ENCODE data around the gene SPATA33. TPM values are rescaled to one million over a fixed set of nuclear protein-coding genes. Genes with fewer than 3 reads are reported as not detected.

SPATA33 gene
- polyA plus RNA-seq (ENCODE audit: insufficient read length in 4 of 4), result 10 to 100 TPM; 11.7 to 15.5 (median 13.1) TPM

DNA sequence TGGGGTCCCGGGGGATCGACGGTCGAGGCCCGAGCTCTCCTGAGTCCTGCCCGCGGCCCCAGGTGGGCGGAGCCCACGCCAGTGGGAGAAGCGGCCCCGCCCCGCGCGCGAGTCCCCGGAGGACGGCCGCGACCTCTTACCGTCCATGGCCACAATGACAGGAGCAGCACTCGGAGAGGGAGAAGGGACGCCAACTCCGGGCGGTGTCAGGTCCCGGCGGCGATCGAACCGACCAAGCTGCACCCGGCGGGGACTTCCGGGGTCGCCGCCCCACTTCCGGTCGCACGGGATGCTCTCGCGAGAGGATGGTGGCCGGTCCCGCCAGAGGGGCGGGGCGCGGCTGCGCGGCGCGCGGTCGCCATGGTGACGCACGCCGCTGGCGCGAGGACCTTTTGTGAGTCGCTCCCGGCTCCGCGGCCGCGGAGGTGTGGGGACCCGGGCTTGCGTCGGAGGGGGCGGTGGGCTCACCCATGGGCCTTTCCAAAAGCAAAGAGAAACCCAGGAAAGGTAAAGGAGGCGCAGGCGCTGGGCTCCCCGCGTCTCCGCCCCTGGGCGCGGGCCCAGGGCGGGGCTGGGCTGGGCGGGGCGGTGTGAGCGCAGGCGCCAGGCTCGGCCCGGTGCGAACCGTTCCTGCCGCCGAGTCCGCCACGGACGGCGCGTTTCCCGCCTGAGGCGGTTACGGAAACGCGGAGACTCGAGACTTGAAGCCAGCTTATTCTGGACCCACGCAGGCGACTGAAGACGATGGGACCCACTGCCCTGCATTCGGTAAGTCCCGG lies at the start of gene SPATA33, which contains the start of gene CHMP1A:
SPATA33 (plus strand) TSS at position 395 of the 779 bp plus-strand sequence; CDS start at position 471, 76 bp downstream.
CHMP1A (minus strand) TSS at position 267 of the 779 bp plus-strand sequence; CDS start at position 147, 120 bp downstream.
- DNase-seq (ENCODE audit: low read depth in 4 of 4, low spot score in 3 of 4), result peak; percentile 69 to 87 (median 80)

DNA sequence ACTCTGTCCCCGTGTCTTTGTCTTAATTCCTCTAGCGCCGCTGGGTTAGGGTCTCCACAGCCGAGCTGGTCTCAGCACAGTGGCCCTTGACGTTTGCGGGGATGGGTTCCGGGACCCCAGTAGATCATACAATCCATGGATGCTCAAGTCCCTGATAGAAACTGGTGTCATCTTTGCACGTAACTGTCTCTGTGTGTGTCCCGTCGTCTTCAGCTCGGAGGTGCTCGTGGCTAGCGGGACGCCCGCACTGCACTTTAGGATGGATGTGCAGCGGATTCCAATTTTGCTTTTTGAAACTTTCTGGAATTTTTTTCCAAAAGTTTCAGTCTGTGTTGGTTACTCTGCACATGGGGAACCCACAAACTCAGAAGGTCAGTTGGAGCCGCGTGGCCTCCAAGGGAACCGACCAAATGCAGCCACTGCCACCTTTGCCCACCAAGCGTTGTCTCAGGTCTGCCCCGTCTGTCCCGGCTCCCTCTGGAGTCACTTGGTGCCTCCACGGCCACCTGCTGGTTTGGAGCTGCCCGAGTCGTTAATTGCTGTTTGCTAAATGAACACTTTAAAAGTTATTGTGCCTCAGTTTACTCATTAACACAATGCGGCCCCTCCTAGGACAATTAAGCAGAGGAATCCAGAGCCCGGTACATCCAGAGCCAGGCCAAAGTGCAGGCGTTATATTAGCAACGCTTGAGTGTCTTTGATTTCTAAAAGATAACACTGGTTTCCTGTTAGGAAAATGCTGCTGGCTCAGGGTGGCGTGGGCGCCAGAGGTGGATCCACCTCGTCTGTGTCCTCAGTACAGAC lies 49.5 kb upstream of the SPATA33 start:
- no peak for DNase-seq (ENCODE audit: low read depth in 4 of 4, low spot score in 3 of 4)

DNA sequence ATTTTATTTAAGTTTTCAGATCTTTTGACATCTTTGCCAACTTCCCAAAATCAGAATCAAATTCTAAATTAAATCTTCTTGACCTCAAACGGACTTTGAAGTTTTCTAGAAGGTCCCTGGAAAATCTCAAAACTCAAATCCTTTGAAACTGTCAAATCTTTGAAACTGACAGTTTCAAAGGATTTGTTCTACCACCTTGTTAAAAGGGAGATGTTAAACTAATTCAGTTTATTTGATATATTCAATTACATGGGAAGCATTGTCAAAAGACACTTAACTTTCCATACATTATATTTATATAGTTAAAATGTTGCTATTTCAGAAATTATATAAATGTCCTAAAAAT lies 47.6 kb upstream of the SPATA33 start:
- DNase-seq (ENCODE audit: low read depth in 4 of 4, low spot score in 3 of 4), result no peak

DNA sequence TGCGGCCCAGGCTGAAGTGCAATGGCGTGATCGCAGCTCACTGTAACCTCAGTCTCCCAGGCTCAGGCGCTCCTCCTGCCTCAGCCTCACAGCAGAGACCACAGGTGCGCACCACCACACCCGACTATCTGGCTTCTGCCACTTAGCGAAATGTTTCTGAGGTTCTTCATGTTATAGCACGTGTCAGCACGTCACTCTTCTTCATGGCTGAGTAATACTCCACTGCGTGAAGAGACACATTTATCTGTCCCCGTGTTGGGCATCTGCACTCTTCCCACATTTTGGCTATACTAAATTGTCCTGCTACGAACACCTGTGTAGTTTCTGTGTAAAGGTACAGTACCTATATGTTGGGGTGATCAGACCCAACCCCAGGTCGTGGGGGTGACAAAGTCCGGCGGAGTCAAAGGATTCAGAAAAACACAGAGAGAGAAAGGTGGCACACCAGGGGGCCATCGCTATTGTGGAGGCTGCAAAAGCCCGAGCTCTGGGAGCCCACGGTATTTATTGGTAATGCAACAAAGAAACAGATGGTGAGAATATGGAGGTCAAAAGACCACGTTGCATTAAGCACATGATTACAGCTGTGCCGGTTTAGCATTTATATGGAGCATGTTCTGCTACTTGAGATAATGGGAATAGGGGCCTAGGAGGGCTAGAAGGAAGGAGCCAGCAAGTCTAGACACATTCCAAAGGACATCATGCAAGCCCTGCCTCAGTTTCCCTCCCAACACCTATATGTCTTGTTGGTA lies 45.0 kb upstream of the SPATA33 start:
- DNase-seq (ENCODE audit: low read depth in 4 of 4, low spot score in 3 of 4), result no peak

DNA sequence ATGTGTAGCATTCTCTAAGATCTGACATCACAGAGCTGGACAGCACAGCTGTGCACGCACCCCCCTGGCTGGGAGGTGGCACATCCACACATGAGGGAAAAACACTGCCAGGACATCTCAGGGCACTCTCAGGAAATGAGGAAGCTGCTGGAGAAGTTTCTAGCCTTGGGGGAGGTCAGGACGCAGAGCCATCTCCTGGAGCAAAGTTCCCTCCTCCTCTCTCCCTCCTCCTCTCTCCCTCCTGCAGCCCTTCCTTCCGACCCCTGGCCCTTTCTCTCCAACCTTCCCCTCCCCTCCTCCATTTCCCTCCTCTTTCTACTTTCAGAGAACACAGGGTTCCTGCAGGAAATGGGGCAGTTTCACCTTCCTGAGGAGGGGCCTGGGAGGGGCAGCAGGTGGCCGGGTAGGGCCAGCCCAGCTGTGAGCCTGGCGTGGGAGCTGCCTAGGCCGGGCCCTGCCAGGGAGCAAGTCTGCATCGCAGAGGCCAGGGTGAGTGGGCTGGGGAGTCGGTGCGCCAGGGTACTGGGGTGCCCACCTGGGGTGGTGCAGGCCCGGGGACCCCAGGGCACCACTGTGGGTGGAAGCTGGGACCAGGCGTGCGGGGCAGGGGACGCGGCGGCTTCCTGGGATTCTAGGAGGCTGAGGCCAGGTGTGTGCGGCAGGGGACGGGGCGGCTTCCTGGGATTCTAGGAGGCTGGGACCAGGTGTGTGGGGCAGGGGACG lies 44.2 kb upstream of the SPATA33 start, which contains the start of gene DPEP1:
DPEP1 (plus strand) TSS at position 412 of the 723 bp plus-strand sequence. CDS start 16,769 bp downstream, outside the sequence.
- peak in 1 of 4 donors; percentile 40 for DNase-seq (ENCODE audit: low read depth in 4 of 4, low spot score in 3 of 4)

DNA sequence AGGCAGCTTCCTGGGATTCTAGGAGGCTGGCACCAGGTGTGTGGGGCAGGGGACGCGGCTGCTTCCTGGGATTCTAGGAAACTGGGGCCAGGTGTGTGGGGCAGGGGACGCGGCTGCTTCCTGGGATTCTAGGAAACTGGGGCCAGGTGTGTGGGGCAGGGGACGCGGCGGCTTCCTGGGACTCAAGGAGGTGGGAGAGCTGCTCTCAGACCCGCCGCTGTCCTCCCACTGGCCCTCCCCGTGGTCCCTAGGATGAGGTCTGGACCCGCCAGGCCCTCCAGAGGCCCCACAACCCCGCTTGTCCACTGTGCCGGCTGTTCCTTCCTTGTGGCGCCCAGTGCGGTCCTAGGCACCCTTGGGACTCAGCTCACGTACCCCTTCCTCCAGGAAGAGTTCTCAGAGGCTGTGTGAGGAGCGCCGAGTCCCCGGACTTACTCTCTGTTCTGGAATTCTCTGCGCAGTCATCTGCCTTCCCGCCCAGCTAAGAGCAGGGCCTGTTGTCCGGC lies 43.6 kb upstream of the SPATA33 start:
- no peak for DNase-seq (ENCODE audit: low read depth in 4 of 4, low spot score in 3 of 4)

DNA sequence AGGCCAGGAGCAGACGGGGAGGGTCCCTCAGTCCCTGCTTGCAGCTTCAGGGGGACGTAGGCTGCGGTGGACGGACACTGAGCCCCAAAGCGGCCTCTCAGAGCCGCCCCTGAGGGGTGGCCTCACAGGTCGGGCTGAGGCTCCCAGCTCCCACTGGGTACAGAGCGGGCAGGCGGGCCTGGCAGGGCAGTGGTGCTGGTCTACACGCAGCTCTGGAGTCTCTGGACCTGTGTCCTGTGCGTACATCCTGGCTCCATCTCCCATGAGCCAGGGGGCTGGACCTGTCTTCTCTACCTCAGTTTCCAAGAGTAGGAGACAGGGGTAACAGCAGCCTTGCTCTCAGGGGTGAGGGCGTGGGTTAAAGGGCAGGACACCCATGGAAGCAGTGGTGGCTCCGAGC lies 42.5 kb upstream of the SPATA33 start:
- DNase-seq (ENCODE audit: low read depth in 4 of 4, low spot score in 3 of 4), result no peak

DNA sequence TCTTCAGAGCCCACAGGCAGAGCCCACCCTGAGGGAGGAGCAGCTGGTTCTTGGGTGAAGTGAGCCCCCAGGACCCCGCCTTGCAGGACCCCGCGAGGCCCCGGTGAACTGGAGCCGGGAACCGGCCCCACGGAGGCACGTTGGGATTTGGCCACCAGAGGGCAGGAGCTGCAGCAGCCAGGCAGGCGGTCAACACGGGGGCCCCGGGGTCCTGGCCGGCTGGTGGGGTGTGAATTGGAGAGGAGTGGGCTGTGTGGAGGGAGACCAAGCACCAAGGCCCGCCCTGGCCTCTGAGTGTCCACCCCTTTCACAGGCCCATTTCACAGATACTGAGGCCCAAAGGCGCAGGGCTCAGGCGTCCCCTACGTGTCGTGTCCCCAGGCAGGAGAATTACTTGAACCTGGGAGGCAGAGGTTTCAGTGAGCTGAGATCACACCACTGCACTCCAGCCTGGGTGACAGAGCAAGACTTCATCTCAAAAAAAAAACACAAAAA lies 42.0 kb upstream of the SPATA33 start:
- DNase-seq (ENCODE audit: low read depth in 4 of 4, low spot score in 3 of 4), result no peak

DNA sequence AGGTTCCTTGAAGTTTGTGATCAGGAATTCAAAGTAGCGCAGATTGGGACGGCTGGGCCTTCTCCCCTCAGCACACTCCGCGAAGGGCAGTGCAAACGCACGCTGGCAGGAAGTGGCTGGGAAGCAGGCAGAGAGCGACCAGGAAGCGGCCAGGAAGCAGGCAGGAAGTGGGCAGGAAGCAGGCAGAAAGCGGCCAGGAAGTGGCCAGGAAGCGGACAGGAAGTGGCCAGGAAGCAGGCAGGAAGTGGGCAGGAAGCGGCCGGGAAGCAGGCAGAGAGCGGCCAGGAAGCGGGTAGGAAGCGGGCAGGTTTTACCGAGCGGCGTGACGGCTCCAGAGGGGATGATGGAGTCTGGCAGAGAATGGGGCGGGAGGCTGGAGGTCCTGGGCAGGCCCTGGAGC lies 41.0 kb upstream of the SPATA33 start:
- no peak for DNase-seq (ENCODE audit: low read depth in 4 of 4, low spot score in 3 of 4)

DNA sequence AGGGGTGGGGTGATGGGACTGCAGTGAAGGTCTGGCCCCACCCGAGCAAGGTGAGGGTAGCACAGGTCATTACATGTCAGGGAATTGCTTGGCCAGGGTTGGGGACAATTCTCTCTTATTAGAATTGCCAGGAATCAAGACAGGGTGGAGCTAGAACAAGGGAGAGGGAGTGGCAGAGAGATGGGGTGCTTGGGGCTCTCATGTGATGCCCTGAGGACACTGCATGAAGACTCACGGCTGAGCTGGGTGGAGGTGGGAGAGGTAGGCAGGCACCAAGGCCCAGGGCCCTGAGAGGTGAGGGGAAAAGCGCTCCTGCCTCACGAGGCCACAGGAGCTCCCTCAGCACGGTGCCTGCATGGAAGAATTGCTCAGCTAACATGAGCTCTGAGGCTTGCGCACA lies 40.6 kb upstream of the SPATA33 start:
- DNase-seq (ENCODE audit: low read depth in 4 of 4, low spot score in 3 of 4), result no peak

DNA sequence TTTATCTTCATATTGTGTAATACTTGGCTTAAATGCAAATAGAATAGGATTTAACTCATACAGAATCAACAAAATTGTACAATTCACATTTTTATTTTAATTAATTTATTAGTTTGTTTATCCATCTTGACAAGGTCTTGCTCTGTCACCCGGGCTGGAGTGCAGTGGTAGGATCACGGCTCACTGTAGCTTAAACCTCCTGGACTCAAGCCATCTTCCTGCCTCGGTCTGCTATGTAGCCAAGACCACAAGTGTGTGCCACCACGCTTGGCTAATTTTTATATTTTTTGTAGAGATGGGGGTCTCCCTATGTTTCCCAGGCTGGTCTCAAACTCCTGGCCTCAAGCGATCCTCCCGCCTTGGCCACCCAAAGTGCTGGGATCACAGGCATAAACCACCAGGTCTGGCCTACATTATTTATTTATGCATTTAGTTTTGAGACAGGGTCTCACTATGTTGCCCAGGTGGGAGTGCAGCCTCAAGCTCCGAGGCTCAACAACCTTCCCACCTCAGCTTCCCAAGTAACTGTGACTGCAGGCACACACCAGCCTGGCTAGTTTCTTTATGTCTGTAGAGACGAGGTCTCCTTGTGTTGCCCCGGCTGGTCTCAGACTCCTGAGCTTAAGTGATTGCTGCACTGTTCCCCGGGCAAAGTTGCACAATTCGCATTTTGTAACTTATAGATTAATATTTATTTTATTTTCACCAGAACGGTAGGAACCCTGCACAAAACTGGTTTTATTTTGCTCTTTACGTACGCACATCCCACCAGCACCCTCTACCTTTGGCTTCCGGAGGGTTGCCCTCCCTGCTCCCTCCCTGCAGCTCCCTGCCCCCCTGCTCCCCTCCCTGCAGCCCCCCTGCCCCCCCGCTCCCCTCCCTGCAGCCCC lies 39.3 kb upstream of the SPATA33 start:
- DNase-seq (ENCODE audit: low read depth in 4 of 4, low spot score in 3 of 4), result no peak

DNA sequence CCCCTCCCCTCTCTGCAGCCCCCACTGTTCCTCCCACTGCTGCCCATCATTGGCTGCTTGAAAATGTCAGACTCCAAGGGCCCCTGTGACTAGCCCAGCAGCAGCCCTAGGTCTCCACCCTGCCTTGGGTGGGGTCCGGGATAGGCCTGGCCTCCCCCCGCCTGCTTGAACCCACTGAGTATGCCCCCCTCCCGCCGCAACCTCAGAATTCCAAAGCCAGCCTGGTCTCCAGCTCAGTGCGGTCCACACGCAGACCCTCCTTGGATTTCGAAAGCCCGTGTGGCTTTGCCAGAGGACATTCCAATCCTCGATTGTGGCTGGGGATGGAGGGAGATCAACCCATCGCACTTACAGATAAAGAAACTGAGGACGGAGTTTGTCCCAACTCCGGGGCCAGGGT lies 37.8 kb upstream of the SPATA33 start:
- no peak for DNase-seq (ENCODE audit: low read depth in 4 of 4, low spot score in 3 of 4)

DNA sequence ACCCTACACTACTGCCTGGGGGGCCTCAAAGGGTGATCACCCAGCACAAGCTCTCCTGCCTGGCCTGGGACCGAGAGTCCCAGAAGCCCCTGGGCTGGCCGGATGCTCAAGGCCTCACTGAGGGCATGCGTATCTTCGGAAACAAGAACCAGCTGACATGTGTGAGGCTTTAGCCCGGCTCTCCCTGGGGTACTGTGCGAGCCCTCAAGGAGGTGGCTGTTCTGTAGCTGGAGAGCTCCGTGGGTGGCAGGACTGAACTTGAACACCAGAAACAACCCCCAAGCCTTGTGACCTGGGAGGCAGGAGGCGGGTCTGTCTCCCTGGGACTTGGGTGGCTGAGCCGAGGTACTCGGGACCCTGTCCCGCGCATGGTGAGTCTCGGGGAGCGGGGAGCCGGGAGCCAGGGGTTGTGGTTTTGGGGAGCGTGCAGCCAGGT lies 37.2 kb upstream of the SPATA33 start:
- no peak for DNase-seq (ENCODE audit: low read depth in 4 of 4, low spot score in 3 of 4)

DNA sequence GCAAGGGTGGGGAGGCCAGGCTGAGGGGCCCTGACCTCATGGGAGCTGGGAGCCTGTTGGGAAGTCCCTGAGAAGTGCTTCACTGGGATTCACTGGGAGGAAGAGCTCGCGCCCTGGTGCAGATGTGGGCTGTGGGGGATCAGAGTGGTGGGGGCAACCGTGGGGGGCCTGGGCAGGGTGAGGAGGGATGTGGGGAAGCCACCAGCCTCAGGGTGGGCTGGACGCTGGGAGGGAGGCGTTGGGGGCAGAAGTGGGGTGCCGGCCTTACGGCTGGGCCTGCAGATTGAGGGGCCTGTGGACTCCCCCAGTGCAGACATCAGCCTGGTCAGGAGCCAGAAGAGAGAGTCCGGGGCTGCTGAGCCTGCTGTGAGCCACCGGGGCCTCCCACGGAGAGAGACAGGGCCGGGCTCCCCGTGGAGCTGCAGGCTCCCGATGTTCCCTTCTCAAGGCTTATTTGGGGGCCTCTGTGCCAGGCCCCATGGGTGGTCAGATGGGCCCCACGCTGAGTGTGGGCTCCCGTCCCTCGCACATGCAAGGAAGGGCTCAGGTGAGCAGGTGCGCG lies 36.4 kb upstream of the SPATA33 start:
- no peak for DNase-seq (ENCODE audit: low read depth in 4 of 4, low spot score in 3 of 4)

DNA sequence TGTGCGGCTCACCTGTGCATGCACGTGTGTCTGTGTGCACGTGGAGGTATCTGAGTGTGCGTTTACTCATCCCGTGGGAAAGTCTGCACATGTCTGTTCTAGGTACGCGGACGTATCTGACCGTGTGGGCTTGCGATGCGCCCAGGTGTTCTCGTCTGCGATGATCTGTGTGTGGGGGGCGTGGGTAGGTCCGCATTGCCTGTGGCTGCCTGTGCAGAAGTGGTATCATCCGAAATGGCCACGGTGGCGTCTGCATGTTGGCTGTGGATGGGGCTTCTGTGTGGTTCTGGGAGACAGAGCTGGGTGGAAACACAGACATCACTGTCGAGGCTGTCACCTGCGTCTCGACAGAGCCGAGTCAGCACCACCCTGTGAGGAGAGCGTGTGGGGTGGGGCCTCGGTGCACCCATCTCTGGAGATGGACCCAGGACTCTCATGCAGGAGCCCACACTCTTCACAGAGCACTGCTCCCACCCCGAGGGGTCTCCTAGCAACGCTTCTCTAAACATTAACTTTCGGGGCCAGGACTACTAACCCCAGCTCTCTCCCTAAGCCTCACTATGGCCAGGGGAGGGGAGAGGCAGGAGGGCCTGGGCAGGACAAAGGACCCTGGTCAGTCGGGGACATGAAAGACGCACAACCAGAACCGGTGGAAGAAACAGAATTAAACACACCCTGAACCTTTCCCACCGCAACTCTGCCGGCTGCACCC lies 35.8 kb upstream of the SPATA33 start:
- no peak for DNase-seq (ENCODE audit: low read depth in 4 of 4, low spot score in 3 of 4)

DNA sequence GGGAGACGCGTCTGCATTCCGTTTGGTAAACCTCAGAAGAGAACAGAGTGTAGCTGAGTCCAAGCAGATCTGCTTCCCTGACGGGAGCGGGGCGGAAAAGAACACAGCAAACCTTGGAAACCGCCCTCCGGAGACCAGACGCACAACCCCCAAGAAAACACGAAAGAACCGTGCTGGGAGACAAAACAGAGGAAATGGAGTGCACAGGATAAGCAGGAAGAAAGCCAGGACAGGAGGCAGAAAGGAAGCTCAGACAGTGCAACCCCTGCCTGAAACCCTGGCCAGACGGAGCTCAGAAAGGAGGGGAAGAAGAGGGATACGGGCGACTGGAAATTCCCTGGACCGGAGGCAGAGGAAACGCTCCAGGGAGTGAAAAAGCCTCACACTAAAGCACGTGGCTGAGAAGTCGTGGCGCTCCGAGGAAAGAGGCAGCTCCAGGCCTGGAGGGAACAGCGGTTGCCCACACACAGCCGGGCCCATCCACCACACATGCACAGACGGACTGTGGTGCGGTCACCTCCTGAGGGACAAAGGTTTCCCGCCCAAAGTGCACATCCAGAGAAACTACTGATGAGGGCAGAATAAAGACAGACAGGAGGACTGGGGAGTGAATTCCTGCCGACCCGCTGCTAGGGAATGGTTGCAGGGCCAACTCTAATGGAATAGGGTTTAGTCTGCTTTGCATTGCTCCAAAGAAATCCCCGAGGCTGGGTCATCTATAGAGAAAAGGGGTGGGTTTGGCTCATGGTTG lies 34.0 kb upstream of the SPATA33 start:
- no peak for DNase-seq (ENCODE audit: low read depth in 4 of 4, low spot score in 3 of 4)
